H1 (cell line): ENCODE measurements around the gene TLL1. TPM values are rescaled to one million over a fixed set of nuclear protein-coding genes. Genes with fewer than 3 reads are reported as not detected.

Source experiments
- CTCF ChIA-PET: fragments of 300-600 bp; sonication (Branson Sonifier 250); formaldehyde crosslinking; loops from one replicate; lab custom pipeline; 2021; ENCODE audit not compliant: partially characterized antibody; lab: Charles Lee
- POLR2A ChIA-PET: fragments of 300-600 bp; sonication (Branson Sonifier 250); formaldehyde crosslinking; loops from one replicate; lab custom pipeline; 2021; ENCODE audit warnings: inconsistent platforms; ENCODE audit not compliant: partially characterized antibody; lab: Charles Lee
- DNase-seq, 2 experiments: peaks; one replicate each; pipeline versions ENCODE4 v3.0.0 to v3.0.0-alpha.2; 2010 to 2022; ENCODE audit warnings: low spot score in 2 of 2, low read depth in 1 of 2, mixed read lengths in 1 of 2
- FAIRE-seq: peaks from 2 replicates; lab custom pipeline; 2011; peaks lifted over from hg19 to GRCh38; lab: Jason Lieb, UNC
- H2AFZ ChIP-seq: 2 replicates; pipeline ENCODE4 v1.8.1; 2012; ENCODE audit warnings: low read length, inconsistent platforms
- H2AK5ac ChIP-seq: 2 replicates; pipeline ENCODE4 v1.6.1; 2013; ENCODE audit warnings: low read depth, low read length
- H2BK120ac ChIP-seq: replicated peaks from 2 replicates; pipeline ENCODE3; 2013; ENCODE audit warnings: low read depth, low read length, inconsistent platforms
- H2BK12ac ChIP-seq: 2 replicates; pipeline ENCODE4 v1.6.1; 2013; ENCODE audit warnings: low read depth, low read length
- H2BK15ac ChIP-seq: 2 replicates; pipeline ENCODE4 v1.6.1; 2013; ENCODE audit warnings: low read length
- H2BK20ac ChIP-seq: 2 replicates; pipeline ENCODE4 v1.6.1; 2013; ENCODE audit warnings: low read length
- H2BK5ac ChIP-seq: 2 replicates; pipeline ENCODE4 v1.6.1; 2013; ENCODE audit warnings: low read depth, low read length
- H3K14ac ChIP-seq: 2 replicates; pipeline ENCODE4 v1.6.1; 2013; ENCODE audit warnings: inconsistent platforms; ENCODE audit not compliant: insufficient read length
- H3K18ac ChIP-seq: 2 replicates; pipeline ENCODE4 v1.6.1; 2013; ENCODE audit warnings: low read length; ENCODE audit errors: extremely low read depth
- H3K23ac ChIP-seq: 2 replicates; pipeline ENCODE4 v1.6.1; 2013; ENCODE audit warnings: inconsistent platforms; ENCODE audit not compliant: insufficient read length
- H3K23me2 ChIP-seq: 2 replicates; pipeline ENCODE4 v1.6.1; 2013; ENCODE audit warnings: low read depth, low read length
- H3K27ac ChIP-seq: 2 replicates; pipeline ENCODE4 v1.6.1; 2011; ENCODE audit warnings: low read depth, low read length, inconsistent platforms
- H3K27me3 ChIP-seq, 4 experiments: replicated peaks in 1 of 4; 1 replicate in 1 of 4; 2 replicates in 3 of 4; pipeline versions ENCODE4 v1.6.1 to v1.8.1; 2011 to 2013; ENCODE audit warnings: low read length in 3 of 4, mild to moderate bottlenecking in 3 of 4, inconsistent platforms in 2 of 4, mixed read lengths in 2 of 4, moderate library complexity in 1 of 4; ENCODE audit not compliant: control insufficient read depth in 3 of 4, insufficient read depth in 3 of 4; ENCODE audit errors: extremely low read depth in 1 of 4
- H3K36me3 ChIP-seq, 4 experiments: 2 replicates each; pipeline versions ENCODE4 v1.6.1 to v1.8.1; 2011 to 2013; ENCODE audit warnings: mild to moderate bottlenecking in 4 of 4, low read length in 3 of 4, moderate library complexity in 2 of 4, control low read depth in 1 of 4, inconsistent platforms in 1 of 4; ENCODE audit not compliant: insufficient read depth in 4 of 4, control insufficient read depth in 2 of 4
- H3K4ac ChIP-seq: replicated peaks from 2 replicates; pipeline ENCODE3; 2013; ENCODE audit warnings: low read length, low read depth, mixed read lengths, inconsistent platforms; ENCODE audit not compliant: insufficient read length
- H3K4me1 ChIP-seq, 4 experiments: replicated peaks in 1 of 4; 1 replicate in 1 of 4; 2 replicates in 3 of 4; pipeline versions ENCODE4 v1.6.1 to v1.8.1; 2011 to 2013; ENCODE audit warnings: low read length in 3 of 4, inconsistent platforms in 2 of 4, mixed read lengths in 1 of 4; ENCODE audit not compliant: insufficient read depth in 4 of 4, control insufficient read depth in 3 of 4
- H3K4me2 ChIP-seq, 2 experiments: 2 replicates each; pipeline versions ENCODE4 v1.6.1 to v1.8.1; 2011 to 2013; ENCODE audit warnings: low read depth in 2 of 2, low read length in 2 of 2, control low read depth in 1 of 2, inconsistent platforms in 1 of 2, mild to moderate bottlenecking in 1 of 2; ENCODE audit not compliant: insufficient read depth in 1 of 2
- H3K4me3 ChIP-seq, 4 experiments: fragments of 200-600, 300-600 bp in 1 of 4; sonication (generic), shearing (Covaris generic), sonication (Bioruptor Twin) in 1 of 4; 2 replicates each; pipeline versions ENCODE4 v1.5.1 to v1.8.1; 2011 to 2016; ENCODE audit warnings: low read length in 4 of 4, low read depth in 3 of 4, control low read depth in 2 of 4, inconsistent platforms in 2 of 4, mild to moderate bottlenecking in 2 of 4, mixed read lengths in 1 of 4, moderate library complexity in 1 of 4; ENCODE audit not compliant: insufficient read depth in 2 of 4; ENCODE audit errors: extremely low read depth in 1 of 4
- H3K56ac ChIP-seq: replicated peaks from 2 replicates; pipeline ENCODE3; 2013; ENCODE audit warnings: low read depth, mild to moderate bottlenecking, mixed read lengths, low read length, inconsistent platforms; ENCODE audit not compliant: insufficient read length
- H3K79me1 ChIP-seq: 2 replicates; pipeline ENCODE4 v1.6.1; 2013; ENCODE audit warnings: low read depth, low read length, control low read depth
- H3K79me2 ChIP-seq, 2 experiments: 2 replicates each; pipeline versions ENCODE4 v1.6.1 to v1.8.1; 2012 to 2013; ENCODE audit warnings: low read length in 2 of 2, mild to moderate bottlenecking in 2 of 2, inconsistent platforms in 1 of 2; ENCODE audit not compliant: insufficient read depth in 2 of 2, control insufficient read depth in 1 of 2
- H3K9ac ChIP-seq, 4 experiments: replicated peaks in 1 of 4; 1 replicate in 1 of 4; 2 replicates in 3 of 4; pipeline versions ENCODE4 v1.6.1 to v1.8.1; 2011 to 2013; ENCODE audit warnings: low read depth in 3 of 4, low read length in 3 of 4, control low read depth in 2 of 4, mild to moderate bottlenecking in 2 of 4, moderate library complexity in 2 of 4, inconsistent platforms in 1 of 4; ENCODE audit errors: extremely low read depth in 1 of 4
- H3K9me3 ChIP-seq, 2 experiments: 2 replicates each; pipeline versions ENCODE4 v1.6.1 to v1.8.1; 2012 to 2013; ENCODE audit warnings: mild to moderate bottlenecking in 2 of 2, moderate library complexity in 2 of 2, control low read depth in 1 of 2, inconsistent platforms in 1 of 2, low read depth in 1 of 2, low read length in 1 of 2, mixed read lengths in 1 of 2; ENCODE audit not compliant: insufficient read depth in 2 of 2
- H4K20me1 ChIP-seq, 2 experiments: replicated peaks in 1 of 2; 2 replicates each; pipeline versions ENCODE3 to v1.8.1; 2011 to 2013; ENCODE audit warnings: inconsistent platforms in 2 of 2, low read length in 2 of 2, mild to moderate bottlenecking in 1 of 2; ENCODE audit not compliant: insufficient read depth in 2 of 2, control insufficient read depth in 1 of 2
- H4K5ac ChIP-seq: 2 replicates; pipeline ENCODE4 v1.6.1; 2013; ENCODE audit warnings: low read length, low read depth, mixed read lengths, inconsistent platforms; ENCODE audit not compliant: insufficient read length
- H4K8ac ChIP-seq: 2 replicates; pipeline ENCODE4 v1.8.0; 2013; ENCODE audit warnings: mild to moderate bottlenecking, moderate library complexity, low read length, inconsistent platforms; ENCODE audit not compliant: insufficient read depth; ENCODE audit errors: extremely low read depth
- H4K91ac ChIP-seq: replicated peaks from 2 replicates; pipeline ENCODE3; 2013; ENCODE audit warnings: low read length, mixed read lengths, inconsistent platforms; ENCODE audit not compliant: insufficient read length
- ASH2L ChIP-seq: fragments of 200-600, 300-600 bp; sonication (generic); IDR thresholded peaks from one replicate; pipeline ENCODE4 v1.7.1; 2017; ENCODE audit warnings: low read length
- CHD1 ChIP-seq: IDR thresholded peaks from 2 replicates; pipeline ENCODE4 v1.6.1; 2012; ENCODE audit warnings: low read depth, low read length, improper control_type of control experiment
- EZH2 ChIP-seq: fragments of 200-600 bp; sonication (generic); IDR thresholded peaks from 2 replicates; pipeline ENCODE4 v1.7.1; 2012; ENCODE audit warnings: low read depth, mild to moderate bottlenecking, moderate library complexity, low read length, inconsistent platforms; ENCODE audit not compliant: severe bottlenecking
- JUN ChIP-seq: IDR thresholded peaks from 2 replicates; pipeline ENCODE4 v1.6.1; 2011; ENCODE audit warnings: low read depth, mild to moderate bottlenecking, improper control_type of control experiment, low read length
- NRF1 ChIP-seq: IDR thresholded peaks from 2 replicates; pipeline ENCODE4 v1.6.1; 2011; ENCODE audit warnings: mild to moderate bottlenecking, low read depth, low read length, improper control_type of control experiment
- PHF8 ChIP-seq: fragments of 200-600 bp; sonication (generic); conservative IDR thresholded peaks from 2 replicates; pipeline ENCODE4 v1.7.1; 2012; ENCODE audit warnings: low read depth, mild to moderate bottlenecking, inconsistent platforms, low read length, moderate library complexity
- POLR2A ChIP-seq, 2 experiments: IDR thresholded peaks; 1 replicate in 1 of 2; 2 replicates in 1 of 2; pipeline ENCODE4 v1.6.1; 2011; ENCODE audit warnings: low read depth in 2 of 2, low read length in 2 of 2, mild to moderate bottlenecking in 2 of 2; ENCODE audit errors: control extremely low read depth in 1 of 2
- POLR2AphosphoS5 ChIP-seq: IDR thresholded peaks from 2 replicates; pipeline ENCODE4 v1.6.1; 2011; ENCODE audit warnings: low read depth, low read length
- TAF1 ChIP-seq: IDR thresholded peaks from 2 replicates; pipeline ENCODE4 v1.6.1; 2011; ENCODE audit warnings: mild to moderate bottlenecking, low read depth, low read length
- WGBS, 2 experiments: shearing (Covaris generic) in 1 of 2; methylation state at CpG; one replicate each; pipeline versions ENCODE4 v1.1.6 to v1.1.7; 2013 to 2015; ENCODE audit warnings: low lambda C conversion rate in 2 of 2, mixed read lengths in 2 of 2, inconsistent platforms in 1 of 2, low coverage in 1 of 2, missing lambda C conversion rate in 1 of 2; ENCODE audit not compliant: insufficient replicate concordance in 2 of 2, insufficient coverage in 1 of 2, insufficient read length in 1 of 2; ENCODE audit errors: extremely low coverage in 1 of 2, missing lambda C conversion rate in 1 of 2; 5-methylcytosine and 5-hydroxymethylcytosine counted together
- polyA plus RNA-seq, 7 experiments: library from polyadenylated mRNA; depleted of rRNA in 3 of 7; stranded (reverse) in 5 of 7; unstranded in 2 of 7; fragments of >200 nt in 5 of 7; fragments of 200-250 nt in 2 of 7; gene quantifications; 1 replicate in 5 of 7; 2 replicates in 1 of 7; 4 replicates in 1 of 7; pipeline versions ENCODE4 v1.2.1 to v1.2.3, GENCODE V29; 2011 to 2013; ENCODE audit warnings: missing spikeins in 2 of 7, mixed read lengths in 2 of 7
- total RNA-seq: library from RNA; stranded (reverse); fragmentation: NEBNext Ultra II Directional; extraction: Animal tissue kit (Norgen Biotek cat#: 25700); gene quantifications from 2 replicates; pipeline ENCODE4 v1.2.1, GENCODE V29; 2021

Gene TLL1
- total and polyA plus RNA-seq, 2 of the 8 experiments (the other 6 are each of a cell fraction or from before 2014, with no cell fraction given): 0.18 to 1.1 TPM

- H3K4me2 ChIP-seq: no peak overlapping the region
- peaks cover 0 to 2% (median 0%) of the 10 kb centered on the region in 4 experiments; a peak in 1 of 7 replicates for H3K4me1 ChIP-seq
- DNase-seq (no peak), FAIRE-seq (no peak)
- no peak overlapping the region for H2BK20ac ChIP-seq
- no peaks in the 10 kb centered on the region for H3K79me2 ChIP-seq
- no peak for TF ChIP-seq PHF8
- no peak for TF ChIP-seq EZH2
- TF ChIP-seq CHD1: no peak
- TF ChIP-seq POLR2A (IDR thresholded peaks at IDR 0.05; ENCODE audit: control extremely low read depth in 1 of 2, low read depth in 2 of 2, low read length in 2 of 2): no peak
- no peak for TF ChIP-seq JUN
- no peak for TF ChIP-seq ASH2L
- TF ChIP-seq POLR2AphosphoS5: no peak
- TF ChIP-seq NRF1: no peak
- no peak for TF ChIP-seq TAF1
- H3K9me3 ChIP-seq: no peaks in the 10 kb centered on the region
- POLR2A ChIA-PET: no interaction called here
- H2BK12ac ChIP-seq: no peak overlapping the region
- no peak overlapping the region for H3K18ac ChIP-seq
- H2BK120ac ChIP-seq: no peak overlapping the region
- no peak overlapping the region for H3K4ac ChIP-seq
- no peak overlapping the region for H3K56ac ChIP-seq
- H3K9ac ChIP-seq: no peak overlapping the region
- H2AK5ac ChIP-seq: no peak overlapping the region
- H4K5ac ChIP-seq: no peak overlapping the region
- H2AFZ ChIP-seq: no peak overlapping the region
- no peak overlapping the region for H3K14ac ChIP-seq
- no peak overlapping the region for H3K27ac ChIP-seq
- no peaks in the 10 kb centered on the region for H4K20me1 ChIP-seq
- no peaks in the 10 kb centered on the region for H3K23me2 ChIP-seq
- no peaks in the 10 kb centered on the region for H3K79me1 ChIP-seq
- no peaks in the 10 kb centered on the region for H3K36me3 ChIP-seq
- no peak overlapping the region for H2BK15ac ChIP-seq
- WGBS, 2 experiments: 89% methylated on average over 2 of the region's 2 CpGs; no CpG with 5 or more reads in 1 of the 2 experiments
- H2BK5ac ChIP-seq: no peak overlapping the region
- H3K4me3 ChIP-seq: no peak overlapping the region
- no peak overlapping the region for H4K8ac ChIP-seq
- H3K23ac ChIP-seq: no peak overlapping the region
- no peaks in the 10 kb centered on the region for H3K27me3 ChIP-seq
- CTCF ChIA-PET: interaction anchor here (0.6 kb wide), 1 partner anchor 27 kb away, joined by 3 read pairs; no protein-coding TSS in a partner anchor
- no peak overlapping the region for H4K91ac ChIP-seq
Measured at GRCh38 chr4:166034965-166035364, 161.9 kb downstream of the TLL1 start.
